ENCODE data around the gene RNASEH2B. TPM values are rescaled to one million over a fixed set of nuclear protein-coding genes. Genes with fewer than 3 reads are reported as not detected.

RNASEH2B gene
- total and polyA plus RNA-seq, 9 of the 15 experiments (the other 6 are each of a cell fraction or from before 2014, with no cell fraction given), result 26.3 to 109 (median 62.5) TPM

DNA sequence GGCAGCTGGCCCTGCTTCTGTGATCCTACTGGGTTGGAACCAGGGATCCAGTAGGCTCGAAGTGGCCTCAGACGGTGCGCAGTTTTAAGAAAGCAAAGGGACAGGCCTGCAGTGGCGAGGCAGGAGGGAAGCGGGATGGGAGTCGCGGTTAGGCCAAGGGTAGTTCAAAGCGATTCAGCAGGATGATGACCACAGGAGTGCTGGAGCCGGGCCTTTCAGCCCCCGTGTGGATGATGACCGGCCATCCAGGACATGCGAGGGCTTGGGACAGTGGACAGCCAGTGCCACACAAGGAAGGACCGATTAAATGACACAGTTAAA, 854 bp downstream of the RNASEH2B start:
- under 1% methylated on average over 13 of the region's 13 CpGs for WGBS (ENCODE audit: insufficient coverage, low coverage, missing lambda C conversion rate)
- Histone ChIP-seq H3K27me3 (ENCODE audit: control insufficient read depth in 2 of 2, insufficient read depth in 2 of 2, low read length in 2 of 2) (no peaks in the 10 kb centered on the region), H3K4me3 (peak overlapping the region; percentile 73), H3K9ac (ENCODE audit: insufficient read depth in 1 of 2, low read depth in 2 of 2, low read length in 2 of 2) (peak overlapping the region; percentile 91 to 95), H2AFZ (ENCODE audit: low read depth, low read length) (peak overlapping the region; percentile 95), H3K36me3 (ENCODE audit: control insufficient read depth, insufficient read depth, low read length) (no peaks in the 10 kb centered on the region), H4K20me1 (replicated peaks; ENCODE audit: control insufficient read depth, insufficient read depth, low read length) (no peaks in the 10 kb centered on the region; the same call in 1 of the 2 replicates), H3K9me1 (ENCODE audit: control insufficient read depth, insufficient read depth, low read length) (no peaks in the 10 kb centered on the region), H3K4me1 (replicated peaks in 1 of 2; ENCODE audit: control insufficient read depth in 2 of 2, insufficient read depth in 2 of 2, low read length in 2 of 2) (peaks cover 17 to 22% of the 10 kb centered on the region in 2 experiments), H3K79me2 (ENCODE audit: control insufficient read depth, insufficient read depth, low read length) (peaks cover 57% of the 10 kb centered on the region), H3K9me3 (replicated peaks; ENCODE audit: control insufficient read depth, insufficient read depth, low read depth, low read length) (no peaks in the 10 kb centered on the region), H3K4me2 (ENCODE audit: insufficient read depth, low read length) (peak overlapping the region; percentile 94), H3K27ac (ENCODE audit: extremely low read depth, low read depth, low read length) (peak overlapping the region; percentile 97)
- in situ Hi-C loops (cut with MboI) (no loop called here), intact Hi-C loops (cut with micrococcal nuclease) (loop anchor here (5.0 to 10.0 kb wide), 7 partner anchors 154 to 933 kb away; no protein-coding TSS in a partner anchor)
- ChIA-PET CTCF (ENCODE audit: low intra/inter-chr PET ratio) (no interaction called here), POLR2A (interaction anchor here (1.9 kb wide), 1 partner anchor 19 kb away, joined by 4 read pairs; no protein-coding TSS in a partner anchor)
- FAIRE-seq, result peak; percentile 15
- peak; percentile 46 for ATAC-seq
- no TSS peak for BruUV-seq (replicated peaks)
- DNase-seq (ENCODE audit: extremely low read depth in 1 of 4, low spot score in 3 of 4), result peak in 2 of 4 experiments; percentile 32 to 55
- no peak for TF ChIP-seq PRMT5 (CRISPR knock-in tag; IDR thresholded peaks at IDR 0.05)
- TF ChIP-seq, protein P1, sequence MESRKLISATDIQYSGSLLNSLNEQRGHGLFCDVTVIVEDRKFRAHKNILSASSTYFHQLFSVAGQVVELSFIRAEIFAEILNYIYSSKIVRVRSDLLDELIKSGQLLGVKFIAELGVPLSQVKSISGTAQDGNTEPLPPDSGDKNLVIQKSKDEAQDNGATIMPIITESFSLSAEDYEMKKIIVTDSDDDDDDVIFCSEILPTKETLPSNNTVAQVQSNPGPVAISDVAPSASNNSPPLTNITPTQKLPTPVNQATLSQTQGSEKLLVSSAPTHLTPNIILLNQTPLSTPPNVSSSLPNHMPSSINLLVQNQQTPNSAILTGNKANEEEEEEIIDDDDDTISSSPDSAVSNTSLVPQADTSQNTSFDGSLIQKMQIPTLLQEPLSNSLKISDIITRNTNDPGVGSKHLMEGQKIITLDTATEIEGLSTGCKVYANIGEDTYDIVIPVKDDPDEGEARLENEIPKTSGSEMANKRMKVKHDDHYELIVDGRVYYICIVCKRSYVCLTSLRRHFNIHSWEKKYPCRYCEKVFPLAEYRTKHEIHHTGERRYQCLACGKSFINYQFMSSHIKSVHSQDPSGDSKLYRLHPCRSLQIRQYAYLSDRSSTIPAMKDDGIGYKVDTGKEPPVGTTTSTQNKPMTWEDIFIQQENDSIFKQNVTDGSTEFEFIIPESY (CRISPR knock-in tag; IDR thresholded peaks at IDR 0.05), result no peak
- TF ChIP-seq, protein P2, sequence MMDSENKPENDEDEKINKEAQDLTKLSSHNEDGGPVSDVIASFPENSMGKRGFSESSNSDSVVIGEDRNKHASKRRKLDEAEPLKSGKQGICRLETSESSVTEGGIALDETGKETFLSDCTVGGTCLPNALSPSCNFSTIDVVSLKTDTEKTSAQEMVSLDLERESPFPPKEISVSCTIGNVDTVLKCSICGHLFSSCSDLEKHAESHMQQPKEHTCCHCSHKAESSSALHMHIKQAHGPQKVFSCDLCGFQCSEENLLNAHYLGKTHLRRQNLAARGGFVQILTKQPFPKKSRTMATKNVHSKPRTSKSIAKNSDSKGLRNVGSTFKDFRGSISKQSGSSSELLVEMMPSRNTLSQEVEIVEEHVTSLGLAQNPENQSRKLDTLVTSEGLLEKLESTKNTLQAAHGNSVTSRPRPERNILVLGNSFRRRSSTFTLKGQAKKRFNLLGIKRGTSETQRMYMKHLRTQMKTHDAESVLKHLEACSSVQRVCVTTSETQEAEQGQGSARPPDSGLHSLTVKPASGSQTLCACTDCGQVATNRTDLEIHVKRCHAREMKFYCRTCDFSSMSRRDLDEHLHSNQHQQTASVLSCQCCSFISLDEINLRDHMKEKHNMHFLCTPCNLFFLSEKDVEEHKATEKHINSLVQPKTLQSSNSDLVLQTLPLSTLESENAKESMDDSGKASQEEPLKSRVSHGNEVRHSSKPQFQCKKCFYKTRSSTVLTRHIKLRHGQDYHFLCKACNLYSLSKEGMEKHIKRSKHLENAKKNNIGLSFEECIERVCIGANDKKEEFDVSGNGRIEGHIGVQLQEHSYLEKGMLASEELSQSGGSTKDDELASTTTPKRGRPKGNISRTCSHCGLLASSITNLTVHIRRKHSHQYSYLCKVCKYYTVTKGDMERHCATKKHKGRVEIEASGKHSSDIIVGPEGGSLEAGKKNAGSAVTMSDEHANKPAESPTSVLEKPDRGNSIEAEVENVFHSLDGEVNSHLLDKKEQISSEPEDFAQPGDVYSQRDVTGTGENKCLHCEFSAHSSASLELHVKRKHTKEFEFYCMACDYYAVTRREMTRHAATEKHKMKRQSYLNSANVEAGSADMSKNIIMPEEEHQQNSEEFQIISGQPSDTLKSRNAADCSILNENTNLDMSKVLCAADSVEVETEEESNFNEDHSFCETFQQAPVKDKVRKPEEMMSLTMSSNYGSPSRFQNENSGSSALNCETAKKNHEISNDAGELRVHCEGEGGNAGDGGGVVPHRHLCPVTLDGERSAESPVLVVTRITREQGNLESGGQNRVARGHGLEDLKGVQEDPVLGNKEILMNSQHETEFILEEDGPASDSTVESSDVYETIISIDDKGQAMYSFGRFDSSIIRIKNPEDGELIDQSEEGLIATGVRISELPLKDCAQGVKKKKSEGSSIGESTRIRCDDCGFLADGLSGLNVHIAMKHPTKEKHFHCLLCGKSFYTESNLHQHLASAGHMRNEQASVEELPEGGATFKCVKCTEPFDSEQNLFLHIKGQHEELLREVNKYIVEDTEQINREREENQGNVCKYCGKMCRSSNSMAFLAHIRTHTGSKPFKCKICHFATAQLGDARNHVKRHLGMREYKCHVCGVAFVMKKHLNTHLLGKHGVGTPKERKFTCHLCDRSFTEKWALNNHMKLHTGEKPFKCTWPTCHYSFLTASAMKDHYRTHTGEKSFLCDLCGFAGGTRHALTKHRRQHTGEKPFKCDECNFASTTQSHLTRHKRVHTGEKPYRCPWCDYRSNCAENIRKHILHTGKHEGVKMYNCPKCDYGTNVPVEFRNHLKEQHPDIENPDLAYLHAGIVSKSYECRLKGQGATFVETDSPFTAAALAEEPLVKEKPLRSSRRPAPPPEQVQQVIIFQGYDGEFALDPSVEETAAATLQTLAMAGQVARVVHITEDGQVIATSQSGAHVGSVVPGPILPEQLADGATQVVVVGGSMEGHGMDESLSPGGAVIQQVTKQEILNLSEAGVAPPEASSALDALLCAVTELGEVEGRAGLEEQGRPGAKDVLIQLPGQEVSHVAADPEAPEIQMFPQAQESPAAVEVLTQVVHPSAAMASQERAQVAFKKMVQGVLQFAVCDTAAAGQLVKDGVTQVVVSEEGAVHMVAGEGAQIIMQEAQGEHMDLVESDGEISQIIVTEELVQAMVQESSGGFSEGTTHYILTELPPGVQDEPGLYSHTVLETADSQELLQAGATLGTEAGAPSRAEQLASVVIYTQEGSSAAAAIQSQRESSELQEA (IDR thresholded peaks at IDR 0.05; ENCODE audit: low read depth), result no peak
- TF ChIP-seq ARID2 (IDR thresholded peaks at IDR 0.05), result no peak
- TF ChIP-seq, protein P3, sequence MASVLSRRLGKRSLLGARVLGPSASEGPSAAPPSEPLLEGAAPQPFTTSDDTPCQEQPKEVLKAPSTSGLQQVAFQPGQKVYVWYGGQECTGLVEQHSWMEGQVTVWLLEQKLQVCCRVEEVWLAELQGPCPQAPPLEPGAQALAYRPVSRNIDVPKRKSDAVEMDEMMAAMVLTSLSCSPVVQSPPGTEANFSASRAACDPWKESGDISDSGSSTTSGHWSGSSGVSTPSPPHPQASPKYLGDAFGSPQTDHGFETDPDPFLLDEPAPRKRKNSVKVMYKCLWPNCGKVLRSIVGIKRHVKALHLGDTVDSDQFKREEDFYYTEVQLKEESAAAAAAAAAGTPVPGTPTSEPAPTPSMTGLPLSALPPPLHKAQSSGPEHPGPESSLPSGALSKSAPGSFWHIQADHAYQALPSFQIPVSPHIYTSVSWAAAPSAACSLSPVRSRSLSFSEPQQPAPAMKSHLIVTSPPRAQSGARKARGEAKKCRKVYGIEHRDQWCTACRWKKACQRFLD (CRISPR knock-in tag; IDR thresholded peaks at IDR 0.05), result no peak
- TF ChIP-seq, protein P4, sequence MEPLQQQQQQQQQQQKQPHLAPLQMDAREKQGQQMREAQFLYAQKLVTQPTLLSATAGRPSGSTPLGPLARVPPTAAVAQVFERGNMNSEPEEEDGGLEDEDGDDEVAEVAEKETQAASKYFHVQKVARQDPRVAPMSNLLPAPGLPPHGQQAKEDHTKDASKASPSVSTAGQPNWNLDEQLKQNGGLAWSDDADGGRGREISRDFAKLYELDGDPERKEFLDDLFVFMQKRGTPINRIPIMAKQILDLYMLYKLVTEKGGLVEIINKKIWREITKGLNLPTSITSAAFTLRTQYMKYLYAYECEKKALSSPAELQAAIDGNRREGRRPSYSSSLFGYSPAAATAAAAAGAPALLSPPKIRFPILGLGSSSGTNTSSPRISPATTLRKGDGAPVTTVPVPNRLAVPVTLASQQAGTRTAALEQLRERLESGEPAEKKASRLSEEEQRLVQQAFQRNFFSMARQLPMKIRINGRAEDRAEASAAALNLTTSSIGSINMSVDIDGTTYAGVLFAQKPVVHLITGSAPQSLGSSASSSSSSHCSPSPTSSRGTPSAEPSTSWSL (CRISPR knock-in tag; IDR thresholded peaks at IDR 0.05; ENCODE audit: borderline replicate concordance), result no peak
- TF ChIP-seq, protein P5, sequence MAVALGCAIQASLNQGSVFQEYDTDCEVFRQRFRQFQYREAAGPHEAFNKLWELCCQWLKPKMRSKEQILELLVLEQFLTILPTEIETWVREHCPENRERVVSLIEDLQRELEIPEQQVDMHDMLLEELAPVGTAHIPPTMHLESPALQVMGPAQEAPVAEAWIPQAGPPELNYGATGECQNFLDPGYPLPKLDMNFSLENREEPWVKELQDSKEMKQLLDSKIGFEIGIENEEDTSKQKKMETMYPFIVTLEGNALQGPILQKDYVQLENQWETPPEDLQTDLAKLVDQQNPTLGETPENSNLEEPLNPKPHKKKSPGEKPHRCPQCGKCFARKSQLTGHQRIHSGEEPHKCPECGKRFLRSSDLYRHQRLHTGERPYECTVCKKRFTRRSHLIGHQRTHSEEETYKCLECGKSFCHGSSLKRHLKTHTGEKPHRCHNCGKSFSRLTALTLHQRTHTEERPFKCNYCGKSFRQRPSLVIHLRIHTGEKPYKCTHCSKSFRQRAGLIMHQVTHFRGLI (CRISPR knock-in tag; IDR thresholded peaks at IDR 0.05), result no peak

Measured in K562 (cell line).